Vagina (tissue), 2 donors: ENCODE data around the gene RSRC2. TPM values are rescaled to one million over a fixed set of nuclear protein-coding genes. Genes with fewer than 3 reads are reported as not detected.
"Not testable (repeated sequence)": the region's sequence is repeated elsewhere in the genome, so short reads cannot be mapped to it uniquely, and the experiment has no call there.

Experiments
- DNase-seq, 2 donors: peaks; one replicate each; pipeline ENCODE4 v3.0.0-alpha.2; 2017; ENCODE audit errors: extremely low spot score in 2 of 2
- H3K27ac ChIP-seq: fragments of 200-600 bp; sonication (generic); one replicate; pipeline ENCODE4 v1.5.1; 2019
- H3K27me3 ChIP-seq: fragments of 200-600 bp; sonication (generic); one replicate; pipeline ENCODE4 v1.5.1; 2019
- H3K36me3 ChIP-seq, 2 donors: fragments of 200-600 bp; sonication (generic); one replicate each; pipeline ENCODE4 v1.5.1; 2017 to 2019
- H3K4me1 ChIP-seq: fragments of 200-600 bp; sonication (generic); one replicate; pipeline ENCODE4 v1.5.1; 2019
- H3K4me3 ChIP-seq, 2 donors: fragments of 200-600 bp; sonication (generic); 1 replicate in 1 of 2; 2 replicates in 1 of 2; pipeline ENCODE4 v1.5.1; 2016 to 2019
- H3K9me3 ChIP-seq: fragments of 200-600 bp; sonication (generic); one replicate; pipeline ENCODE4 v1.5.1; 2019
- POLR2A ChIP-seq, 2 donors: fragments of 450-650 bp; IDR thresholded peaks; one replicate each; pipeline ENCODE4 v1.6.1; 2017; ENCODE audit warnings: antibody characterized with exemption in 2 of 2, mild to moderate bottlenecking in 2 of 2, moderate library complexity in 2 of 2
- POLR2AphosphoS5 ChIP-seq, 2 donors: sonication (generic); formaldehyde crosslinking; IDR thresholded peaks; one replicate each; pipeline ENCODE4 v1.9.0; 2017; ENCODE audit warnings: antibody characterized with exemption in 2 of 2, mild to moderate bottlenecking in 2 of 2, low read depth in 1 of 2; ENCODE audit not compliant: insufficient read depth in 1 of 2
- intact Hi-C: fragments of 100-400 bp; cut with DNase I; formaldehyde crosslinking; loops from one replicate; pipeline ENCODE4 v1.15.1; 2023
- total RNA-seq: library from RNA; depleted of rRNA; stranded (reverse); fragments of >200 nt; gene quantifications from one replicate; pipeline ENCODE4 v1.2.3, GENCODE V29; 2016
- TF ChIP-seq, protein P1 (sequence below), 3 experiments: fragments of 450-650 bp in 2 of 3; fragments of 200-600 bp in 1 of 3; sonication (generic) in 1 of 3; IDR thresholded peaks; one replicate each; pipeline ENCODE4 v1.5.1; 2017 to 2019; ENCODE audit warnings: antibody characterized with exemption in 3 of 3, mild to moderate bottlenecking in 2 of 3, moderate library complexity in 2 of 3

RSRC2 gene
- total RNA-seq, 1 donor from 2014 or later, result 93.3 TPM

DNA sequence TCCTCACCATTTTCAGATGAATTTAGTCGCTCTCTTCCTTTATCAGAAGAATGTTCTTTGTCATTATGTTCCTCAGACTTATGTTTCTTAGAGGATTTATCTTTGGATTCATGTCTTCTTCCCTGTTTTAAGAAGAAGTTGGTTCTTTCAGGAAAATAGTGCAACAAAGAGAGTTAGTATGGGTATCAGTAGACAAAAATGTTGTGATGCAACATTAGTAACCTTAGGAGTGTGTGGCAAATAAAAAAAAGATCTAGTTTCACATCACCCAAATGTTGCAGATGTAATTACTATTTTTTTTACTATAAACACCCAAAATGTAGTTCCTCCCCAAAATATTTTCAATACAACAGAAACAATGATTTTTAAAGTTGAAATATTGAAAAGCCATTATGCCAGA is 7.8 kb downstream of the RSRC2 start:
- H3K4me1 ChIP-seq, result peaks cover 22% of the 10 kb centered on the region
- H3K36me3 ChIP-seq, result peaks cover 13 to 82% of the 10 kb centered on the region in 2 donors
- no peak for TF ChIP-seq POLR2A (IDR thresholded peaks at IDR 0.05)
- TF ChIP-seq, protein P1, sequence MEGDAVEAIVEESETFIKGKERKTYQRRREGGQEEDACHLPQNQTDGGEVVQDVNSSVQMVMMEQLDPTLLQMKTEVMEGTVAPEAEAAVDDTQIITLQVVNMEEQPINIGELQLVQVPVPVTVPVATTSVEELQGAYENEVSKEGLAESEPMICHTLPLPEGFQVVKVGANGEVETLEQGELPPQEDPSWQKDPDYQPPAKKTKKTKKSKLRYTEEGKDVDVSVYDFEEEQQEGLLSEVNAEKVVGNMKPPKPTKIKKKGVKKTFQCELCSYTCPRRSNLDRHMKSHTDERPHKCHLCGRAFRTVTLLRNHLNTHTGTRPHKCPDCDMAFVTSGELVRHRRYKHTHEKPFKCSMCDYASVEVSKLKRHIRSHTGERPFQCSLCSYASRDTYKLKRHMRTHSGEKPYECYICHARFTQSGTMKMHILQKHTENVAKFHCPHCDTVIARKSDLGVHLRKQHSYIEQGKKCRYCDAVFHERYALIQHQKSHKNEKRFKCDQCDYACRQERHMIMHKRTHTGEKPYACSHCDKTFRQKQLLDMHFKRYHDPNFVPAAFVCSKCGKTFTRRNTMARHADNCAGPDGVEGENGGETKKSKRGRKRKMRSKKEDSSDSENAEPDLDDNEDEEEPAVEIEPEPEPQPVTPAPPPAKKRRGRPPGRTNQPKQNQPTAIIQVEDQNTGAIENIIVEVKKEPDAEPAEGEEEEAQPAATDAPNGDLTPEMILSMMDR (IDR thresholded peaks at IDR 0.05), result no peak
- TF ChIP-seq POLR2AphosphoS5 (IDR thresholded peaks at IDR 0.05; ENCODE audit: insufficient read depth in 1 of 2, low read depth in 1 of 2), result no peak

DNA sequence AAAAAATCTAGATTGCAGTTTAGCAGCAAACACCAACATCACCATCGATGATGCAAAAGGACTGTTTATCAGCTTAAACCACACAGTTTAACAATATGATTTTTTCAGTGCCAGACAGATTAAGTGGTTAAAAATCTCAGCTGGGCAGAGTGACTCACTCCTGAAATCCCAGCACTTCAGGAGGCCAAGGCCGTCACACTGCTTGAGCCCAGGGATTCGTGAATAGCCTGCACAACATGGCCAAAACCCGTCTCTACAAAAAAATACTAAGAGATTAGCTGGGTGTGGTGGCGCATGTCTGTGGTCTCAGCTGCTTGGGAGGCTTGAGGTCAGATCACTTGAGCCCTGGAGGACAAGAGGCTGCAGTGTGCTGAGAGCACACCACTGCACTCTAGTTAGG is 8.9 kb downstream of the RSRC2 start:
- Histone ChIP-seq H3K36me3 (peaks cover 13 to 90% of the 10 kb centered on the region in 2 donors), H3K4me3 (no peak overlapping the region), H3K9me3 (no peaks in the 10 kb centered on the region), H3K4me1 (peaks cover 11% of the 10 kb centered on the region), H3K27me3 (no peaks in the 10 kb centered on the region), H3K27ac (no peak overlapping the region)
- TF ChIP-seq, protein P1 (IDR thresholded peaks at IDR 0.05), result no peak
- TF ChIP-seq POLR2A (IDR thresholded peaks at IDR 0.05) (no peak), POLR2AphosphoS5 (IDR thresholded peaks at IDR 0.05; ENCODE audit: insufficient read depth in 1 of 2, low read depth in 1 of 2) (no peak)
- intact Hi-C loops, result no loop called here
- DNase-seq, result no peak

More for the DNA sequence above, 7.8 kb downstream of the RSRC2 start:
- Histone ChIP-seq H3K27ac (no peak overlapping the region), H3K9me3 (no peaks in the 10 kb centered on the region), H3K27me3 (no peaks in the 10 kb centered on the region), H3K4me3 (no peak overlapping the region)
- intact Hi-C loops, result no loop called here
- no peak for DNase-seq

DNA sequence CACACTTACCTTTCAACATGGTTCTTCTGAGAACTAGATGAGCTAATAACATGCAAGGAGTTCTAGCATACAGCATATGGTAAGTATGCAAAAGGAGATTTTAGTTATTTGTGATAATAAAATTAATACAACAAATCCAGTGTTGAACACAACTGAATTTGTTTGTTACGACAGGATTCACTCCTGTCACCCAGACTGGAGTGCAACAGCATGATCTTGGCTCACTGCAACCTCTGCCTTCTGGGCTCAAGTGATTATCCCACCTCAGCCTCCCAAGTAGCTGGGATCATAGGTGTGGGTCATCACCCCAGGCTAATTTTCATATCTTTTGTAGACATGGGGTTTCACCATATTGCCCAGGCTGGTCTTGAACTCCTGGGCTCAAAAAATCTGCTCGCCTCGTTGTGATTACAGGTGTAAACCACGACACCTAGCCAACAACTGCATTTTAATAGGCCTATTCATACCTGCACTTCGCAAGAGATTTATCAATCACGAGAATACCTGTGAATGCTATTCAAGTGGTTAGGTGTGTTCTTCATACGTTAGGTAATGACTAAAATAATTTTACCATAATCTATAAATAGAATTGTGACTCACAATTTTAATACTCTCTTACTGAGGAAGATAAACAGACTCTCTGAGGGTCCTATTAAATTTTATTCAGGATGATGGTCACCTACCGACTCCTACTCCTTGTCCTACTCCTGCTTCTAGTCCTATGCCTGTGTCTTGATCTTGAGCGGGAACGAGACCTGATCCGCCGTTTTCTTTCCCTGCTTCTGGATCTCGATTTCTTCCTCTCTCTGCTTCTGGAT is 10.0 kb downstream of the RSRC2 start:
- Histone ChIP-seq H3K4me3 (no peak overlapping the region), H3K27ac (no peak overlapping the region), H3K4me1 (peaks cover under 1% of the 10 kb centered on the region), H3K36me3 (peaks cover 13 to 98% of the 10 kb centered on the region in 2 donors), H3K9me3 (no peaks in the 10 kb centered on the region), H3K27me3 (no peaks in the 10 kb centered on the region)
- DNase-seq, result no peak
- TF ChIP-seq POLR2A (IDR thresholded peaks at IDR 0.05), result no peak
- TF ChIP-seq, protein P1 (IDR thresholded peaks at IDR 0.05), result no peak
- no peak for TF ChIP-seq POLR2AphosphoS5 (IDR thresholded peaks at IDR 0.05; ENCODE audit: insufficient read depth in 1 of 2, low read depth in 1 of 2)
- intact Hi-C loops, result no loop called here

DNA sequence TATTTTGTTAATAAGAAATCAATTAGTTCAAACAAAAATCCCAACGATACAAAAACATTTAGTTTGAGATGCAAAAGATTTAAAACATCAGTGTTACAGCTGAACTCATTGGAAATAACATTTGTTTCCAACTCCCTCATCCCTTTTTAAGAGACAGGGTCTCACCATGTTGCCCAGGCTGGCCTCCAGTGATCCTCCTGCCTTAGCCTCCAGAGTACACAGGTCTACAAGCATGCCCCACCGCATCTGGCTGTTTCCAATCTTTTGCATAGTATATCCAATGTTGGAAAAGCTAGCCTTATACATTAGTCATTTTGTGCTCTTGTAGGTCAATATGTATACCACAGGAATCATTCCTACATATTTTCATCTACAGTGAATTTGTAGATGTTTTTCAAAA is 11.5 kb downstream of the RSRC2 start:
- DNase-seq, result no peak
- no peaks in the 10 kb centered on the region for H3K4me1 ChIP-seq
- intact Hi-C loops, result no loop called here
- H3K27ac ChIP-seq, result no peak overlapping the region
- TF ChIP-seq POLR2A (IDR thresholded peaks at IDR 0.05) (no peak), POLR2AphosphoS5 (IDR thresholded peaks at IDR 0.05; ENCODE audit: insufficient read depth in 1 of 2, low read depth in 1 of 2) (no peak)
- TF ChIP-seq, protein P1 (IDR thresholded peaks at IDR 0.05), result no peak
- peaks cover 13 to 98% of the 10 kb centered on the region in 2 donors for H3K36me3 ChIP-seq
- no peak overlapping the region for H3K4me3 ChIP-seq
- H3K9me3 ChIP-seq, result no peaks in the 10 kb centered on the region
- H3K27me3 ChIP-seq, result no peaks in the 10 kb centered on the region

DNA sequence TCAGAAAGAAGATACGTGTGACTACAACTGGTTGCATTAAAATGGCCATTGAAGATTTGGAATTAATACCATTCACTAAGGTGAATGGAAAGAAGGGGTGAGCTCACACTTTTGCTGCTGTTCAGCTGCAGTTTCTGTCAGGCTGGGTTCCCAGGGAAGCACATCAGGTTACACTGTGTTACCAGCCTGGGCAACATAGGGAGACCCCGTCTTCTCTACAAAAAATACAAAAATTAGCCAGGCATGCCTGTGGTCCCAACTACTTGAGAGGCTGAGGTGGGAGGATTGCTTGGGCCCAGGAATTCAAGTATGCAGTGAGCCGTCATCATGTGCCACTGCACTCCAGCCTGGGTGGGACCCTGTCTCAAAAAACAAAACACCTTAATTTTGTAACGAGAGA is 13.1 kb downstream of the RSRC2 start:
- no peaks in the 10 kb centered on the region for H3K4me1 ChIP-seq
- intact Hi-C loops, result no loop called here
- no peak overlapping the region for H3K4me3 ChIP-seq
- no peaks in the 10 kb centered on the region for H3K27me3 ChIP-seq
- no peaks in the 10 kb centered on the region for H3K9me3 ChIP-seq
- TF ChIP-seq, protein P1 (IDR thresholded peaks at IDR 0.05), result no peak
- TF ChIP-seq POLR2AphosphoS5 (IDR thresholded peaks at IDR 0.05; ENCODE audit: insufficient read depth in 1 of 2, low read depth in 1 of 2) (no peak), POLR2A (IDR thresholded peaks at IDR 0.05) (no peak)
- no peak for DNase-seq
- no peak overlapping the region for H3K27ac ChIP-seq
- peaks cover 13 to 98% of the 10 kb centered on the region in 2 donors for H3K36me3 ChIP-seq

DNA sequence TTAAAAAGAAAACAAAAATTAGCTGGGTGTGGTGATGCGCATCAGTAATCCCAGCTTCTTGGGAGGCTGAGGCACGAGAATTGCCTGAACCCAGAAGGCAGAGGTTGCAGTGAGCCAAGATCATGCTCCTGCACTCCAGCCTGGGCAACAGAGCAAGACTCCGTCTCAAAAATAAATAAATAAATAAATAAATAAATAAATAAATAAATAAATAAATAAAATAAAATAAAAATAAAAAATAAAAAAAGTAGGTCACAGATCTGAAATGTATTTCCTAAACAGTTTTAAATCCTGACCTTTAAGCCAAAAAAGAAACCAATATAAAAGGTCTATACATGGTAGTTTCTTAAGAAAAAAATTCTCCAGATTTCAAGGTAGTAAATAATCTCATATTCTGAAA is 13.7 kb downstream of the RSRC2 start:
- intact Hi-C loops, H3K27me3 ChIP-seq: not testable (repeated sequence)
- peaks cover 11 to 98% of the 10 kb centered on the region in 2 donors for H3K36me3 ChIP-seq

More for the DNA sequence above, 13.7 kb downstream of the RSRC2 start:
- DNase-seq, H3K4me3 ChIP-seq, H3K9me3 ChIP-seq, H3K4me1 ChIP-seq, H3K27ac ChIP-seq: not testable (repeated sequence)
